PC-3 (cell line): ENCODE results near the gene KNG1. TPM values are rescaled to one million over a fixed set of nuclear protein-coding genes. Genes with fewer than 3 reads are reported as not detected.

ENCODE experiments used
- ATAC-seq: fragments of 200-7000 bp; cut with Tn5 transposase; 2 replicates; pipeline ENCODE4 v1.9.1; 2020; ENCODE audit warnings: mild to moderate bottlenecking, moderate library complexity
- BruUV-seq: library from RNA; stranded (reverse); fragments of 400-500 nt; replicated peaks from 2 replicates; lab custom pipeline; 2021; lab: Mats Ljungman, UMichigan
- CTCF ChIA-PET: fragments of 300-600 bp; sonication (Branson Sonifier 250); formaldehyde crosslinking; loops from one replicate; lab custom pipeline; 2022; ENCODE audit warnings: antibody characterized with exemption; lab: Charles Lee
- POLR2A ChIA-PET: fragments of 300-600 bp; sonication (Branson Sonifier 250); formaldehyde crosslinking; loops from one replicate; lab custom pipeline; 2022; ENCODE audit warnings: antibody characterized with exemption; ENCODE audit not compliant: unreplicated experiment; lab: Charles Lee
- DNase-seq: peaks from one replicate; pipeline ENCODE4 v3.0.0-alpha.2; 2015
- H2AFZ ChIP-seq: fragments of 300-600 bp; sonication (generic); 2 replicates; pipeline ENCODE4 v1.6.0; 2016; ENCODE audit warnings: antibody characterized with exemption, low read length
- H3F3A ChIP-seq: fragments of 300-600 bp; sonication (generic); one replicate; pipeline ENCODE4 v1.6.0; 2017; ENCODE audit warnings: antibody characterized with exemption, low read length, control low read depth, mild to moderate bottlenecking; ENCODE audit not compliant: unreplicated experiment
- H3K27ac ChIP-seq: fragments of 300-600 bp; sonication (generic); 2 replicates; pipeline ENCODE4 v1.5.1; 2016; ENCODE audit warnings: mild to moderate bottlenecking, low read length
- H3K27me3 ChIP-seq: fragments of 300-600 bp; sonication (generic); 2 replicates; pipeline ENCODE4 v1.6.1; 2016; ENCODE audit warnings: low read length, mixed read lengths
- H3K36me3 ChIP-seq: fragments of 300-600 bp; sonication (generic); 2 replicates; pipeline ENCODE4 v1.6.1; 2016; ENCODE audit warnings: low read depth, mixed run types, low read length, mixed read lengths
- H3K4me1 ChIP-seq: fragments of 300-600 bp; sonication (generic); 2 replicates; pipeline ENCODE4 v1.5.1; 2016; ENCODE audit warnings: low read length; ENCODE audit not compliant: insufficient read depth
- H3K4me2 ChIP-seq: fragments of 300-600 bp; sonication (generic); 2 replicates; pipeline ENCODE4 v1.6.0; 2016; ENCODE audit warnings: low read length
- H3K4me3 ChIP-seq: fragments of 300-600 bp; sonication (generic); 2 replicates; pipeline ENCODE4 v1.5.1; 2016; ENCODE audit warnings: mild to moderate bottlenecking, low read length, mixed read lengths
- H3K79me2 ChIP-seq: fragments of 300-600 bp; sonication (generic); 2 replicates; pipeline ENCODE4 v1.6.1; 2017; ENCODE audit warnings: low read length, mixed read lengths
- H3K9ac ChIP-seq: fragments of 300-600 bp; sonication (generic); 2 replicates; pipeline ENCODE4 v1.6.0; 2016; ENCODE audit warnings: mild to moderate bottlenecking, low read length
- H3K9me2 ChIP-seq: fragments of 300-600 bp; sonication (generic); replicated peaks from 2 replicates; pipeline ENCODE4 v1.6.1; 2016; ENCODE audit warnings: mixed run types, low read length, mixed read lengths
- H3K9me3 ChIP-seq: fragments of 300-600 bp; sonication (generic); 2 replicates; pipeline ENCODE4 v1.6.1; 2016; ENCODE audit warnings: low read length, mixed read lengths
- H4K20me1 ChIP-seq: fragments of 300-600 bp; sonication (generic); 2 replicates; pipeline ENCODE4 v1.6.1; 2016; ENCODE audit warnings: low read length, mixed read lengths
- CTCF ChIP-seq: fragments of 300-600 bp; sonication (generic); conservative IDR thresholded peaks from 2 replicates; pipeline ENCODE4 v1.5.1; 2017; ENCODE audit warnings: antibody characterized with exemption, low read depth, mild to moderate bottlenecking, low read length
- EZH2 ChIP-seq: fragments of 300-600 bp; sonication (generic); IDR thresholded peaks from one replicate; pipeline ENCODE4 v1.6.1; 2017; ENCODE audit warnings: antibody characterized with exemption, mild to moderate bottlenecking, low read length; ENCODE audit not compliant: unreplicated experiment
- EZH2phosphoT487 ChIP-seq: fragments of 300-600 bp; sonication (generic); IDR thresholded peaks from 2 replicates; pipeline ENCODE4 v1.6.1; 2018; ENCODE audit warnings: mild to moderate bottlenecking, antibody characterized with exemption, low read length, borderline replicate concordance
- intact Hi-C: fragments of 100-400 bp; cut with micrococcal nuclease; formaldehyde crosslinking; loops from 2 replicates; pipeline ENCODE4 v1.9.0; 2023
- total RNA-seq: library from RNA; depleted of rRNA; stranded (reverse); fragments of >200 nt; gene quantifications from 2 replicates; pipeline ENCODE4 v1.2.3, GENCODE V29; 2014

KNG1 gene
- total RNA-seq, 1 experiment from 2014 or later = not detected

- BruUV-seq = no TSS peak
- H3K4me2 ChIP-seq = no peak overlapping the region
- no peak for TF ChIP-seq EZH2
- TF ChIP-seq EZH2phosphoT487 = no peak
- no peak for TF ChIP-seq CTCF
- H3K27me3 ChIP-seq = no peaks in the 10 kb centered on the region
- no peaks in the 10 kb centered on the region for H3K36me3 ChIP-seq
- DNase-seq (no peak), ATAC-seq (no peak)
- no peak overlapping the region for H3K9ac ChIP-seq
- H3K79me2 ChIP-seq = no peaks in the 10 kb centered on the region
- H4K20me1 ChIP-seq = no peaks in the 10 kb centered on the region
- no peaks in the 10 kb centered on the region for H3K9me2 ChIP-seq
- no peaks in the 10 kb centered on the region for H3K9me3 ChIP-seq
- intact Hi-C loops = no loop called here
- H3F3A ChIP-seq = no peaks in the 10 kb centered on the region
- no peak overlapping the region for H3K27ac ChIP-seq
- ChIA-PET CTCF (no interaction called here), POLR2A (no interaction called here)
- no peak overlapping the region for H2AFZ ChIP-seq
- H3K4me1 ChIP-seq = peaks cover 12% of the 10 kb centered on the region
- H3K4me3 ChIP-seq = no peak overlapping the region
Observed at GRCh38 chr3:186746008-186746407, 28.8 kb downstream of the KNG1 start.

GRCh38 chr3:186750316-186750715 is 33.2 kb downstream of the KNG1 start:
- no peak for ATAC-seq
- Histone ChIP-seq H2AFZ (no peak overlapping the region), H4K20me1 (no peaks in the 10 kb centered on the region), H3K9me2 (no peaks in the 10 kb centered on the region), H3K36me3 (no peaks in the 10 kb centered on the region), H3K4me2 (no peak overlapping the region), H3K9ac (no peak overlapping the region), H3K79me2 (no peaks in the 10 kb centered on the region), H3K27ac (no peak overlapping the region), H3K27me3 (no peaks in the 10 kb centered on the region), H3F3A (no peaks in the 10 kb centered on the region), H3K4me1 (peaks cover 17% of the 10 kb centered on the region), H3K4me3 (no peak overlapping the region), H3K9me3 (no peaks in the 10 kb centered on the region)
- ChIA-PET CTCF (no interaction called here), POLR2A (no interaction called here)
- TF ChIP-seq EZH2phosphoT487 (no peak), CTCF (no peak)
- no peak for DNase-seq
- BruUV-seq = no TSS peak
- intact Hi-C loops = loop anchor here (10.0 kb wide), 1 partner anchor 336 kb away; no protein-coding TSS in a partner anchor

- ATAC-seq = no peak
- no peak for DNase-seq
- no peaks in the 10 kb centered on the region for H3K27me3 ChIP-seq
- H4K20me1 ChIP-seq = no peaks in the 10 kb centered on the region
- BruUV-seq = no TSS peak
- no peaks in the 10 kb centered on the region for H3K36me3 ChIP-seq
- no peak overlapping the region for H3K4me2 ChIP-seq
- no peak overlapping the region for H3K4me3 ChIP-seq
- no peak overlapping the region for H3K9ac ChIP-seq
- no peaks in the 10 kb centered on the region for H3K9me3 ChIP-seq
- H3F3A ChIP-seq = no peaks in the 10 kb centered on the region
- no peak for TF ChIP-seq EZH2phosphoT487
- no peak for TF ChIP-seq EZH2
- no peak for TF ChIP-seq CTCF
- ChIA-PET POLR2A (no interaction called here), CTCF (no interaction called here)
- H2AFZ ChIP-seq = no peak overlapping the region
- no peaks in the 10 kb centered on the region for H3K79me2 ChIP-seq
- H3K9me2 ChIP-seq = no peaks in the 10 kb centered on the region
- intact Hi-C loops = loop anchor here (10.0 kb wide), 1 partner anchor 337 kb away; no protein-coding TSS in a partner anchor
- H3K4me1 ChIP-seq = peaks cover 17% of the 10 kb centered on the region
- H3K27ac ChIP-seq = no peak overlapping the region
Observed at GRCh38 chr3:186751480-186751879, 34.3 kb downstream of the KNG1 start.
